ENCODE data around the gene KAT2A.

Gene KAT2A

GRCh38 chr17:42087736-42088705, 33.1 kb downstream of the KAT2A start:
- TF ChIP-seq CTCF (IDR thresholded peaks at IDR 0.05; ENCODE audit: insufficient read depth, missing control alignments): no peak
- FAIRE-seq (no peak), DNase-seq (ENCODE audit: insufficient read length, low spot score) (no peak)

GRCh38 chr17:42087042-42087701, 34.0 kb downstream of the KAT2A start:
- DNase-seq (ENCODE audit: insufficient read length, low spot score) (no peak), FAIRE-seq (no peak)

GRCh38 chr17:42081516-42082129, 39.5 kb downstream of the KAT2A start:
- no peak for TF ChIP-seq CTCF (IDR thresholded peaks at IDR 0.05; ENCODE audit: insufficient read depth, missing control alignments)
- DNase-seq (ENCODE audit: insufficient read length, low spot score) (no peak), FAIRE-seq (no peak)

More at GRCh38 chr17:42087042-42087701, 34.0 kb downstream of the KAT2A start:
- TF ChIP-seq CTCF (IDR thresholded peaks at IDR 0.05; ENCODE audit: insufficient read depth, missing control alignments): no peak

GRCh38 chr17:42079541-42079940, 41.6 kb downstream of the KAT2A start:
- no peak for FAIRE-seq
- no peak for TF ChIP-seq CTCF (IDR thresholded peaks at IDR 0.05; ENCODE audit: insufficient read depth, missing control alignments)
- DNase-seq (ENCODE audit: insufficient read length, low spot score): no peak

- no peak for FAIRE-seq
- no peak for TF ChIP-seq CTCF (IDR thresholded peaks at IDR 0.05; ENCODE audit: insufficient read depth, missing control alignments)
- DNase-seq (ENCODE audit: insufficient read length, low spot score): no peak
Observed at GRCh38 chr17:42078396-42079043, 42.6 kb downstream of the KAT2A start.

- DNase-seq (ENCODE audit: insufficient read length, low spot score) (no peak), FAIRE-seq (no peak)
- no peak for TF ChIP-seq CTCF (IDR thresholded peaks at IDR 0.05; ENCODE audit: insufficient read depth, missing control alignments)
Observed at GRCh38 chr17:42077755-42078154, 43.4 kb downstream of the KAT2A start.
